Smooth muscle cell of bladder (primary cell): ENCODE results near the gene MTG2. TPM values are rescaled to one million over a fixed set of nuclear protein-coding genes. Genes with fewer than 3 reads are reported as not detected.

ENCODE experiments used
- total RNA-seq: library from RNA; depleted of rRNA; stranded (reverse); fragments of >200 nt; gene quantifications from 2 replicates; pipeline ENCODE4 v1.2.3, GENCODE V29; 2014

Gene MTG2, protein sequence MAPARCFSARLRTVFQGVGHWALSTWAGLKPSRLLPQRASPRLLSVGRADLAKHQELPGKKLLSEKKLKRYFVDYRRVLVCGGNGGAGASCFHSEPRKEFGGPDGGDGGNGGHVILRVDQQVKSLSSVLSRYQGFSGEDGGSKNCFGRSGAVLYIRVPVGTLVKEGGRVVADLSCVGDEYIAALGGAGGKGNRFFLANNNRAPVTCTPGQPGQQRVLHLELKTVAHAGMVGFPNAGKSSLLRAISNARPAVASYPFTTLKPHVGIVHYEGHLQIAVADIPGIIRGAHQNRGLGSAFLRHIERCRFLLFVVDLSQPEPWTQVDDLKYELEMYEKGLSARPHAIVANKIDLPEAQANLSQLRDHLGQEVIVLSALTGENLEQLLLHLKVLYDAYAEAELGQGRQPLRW
- total RNA-seq: 18.0 and 18.5 TPM in 2 replicates

DNA sequence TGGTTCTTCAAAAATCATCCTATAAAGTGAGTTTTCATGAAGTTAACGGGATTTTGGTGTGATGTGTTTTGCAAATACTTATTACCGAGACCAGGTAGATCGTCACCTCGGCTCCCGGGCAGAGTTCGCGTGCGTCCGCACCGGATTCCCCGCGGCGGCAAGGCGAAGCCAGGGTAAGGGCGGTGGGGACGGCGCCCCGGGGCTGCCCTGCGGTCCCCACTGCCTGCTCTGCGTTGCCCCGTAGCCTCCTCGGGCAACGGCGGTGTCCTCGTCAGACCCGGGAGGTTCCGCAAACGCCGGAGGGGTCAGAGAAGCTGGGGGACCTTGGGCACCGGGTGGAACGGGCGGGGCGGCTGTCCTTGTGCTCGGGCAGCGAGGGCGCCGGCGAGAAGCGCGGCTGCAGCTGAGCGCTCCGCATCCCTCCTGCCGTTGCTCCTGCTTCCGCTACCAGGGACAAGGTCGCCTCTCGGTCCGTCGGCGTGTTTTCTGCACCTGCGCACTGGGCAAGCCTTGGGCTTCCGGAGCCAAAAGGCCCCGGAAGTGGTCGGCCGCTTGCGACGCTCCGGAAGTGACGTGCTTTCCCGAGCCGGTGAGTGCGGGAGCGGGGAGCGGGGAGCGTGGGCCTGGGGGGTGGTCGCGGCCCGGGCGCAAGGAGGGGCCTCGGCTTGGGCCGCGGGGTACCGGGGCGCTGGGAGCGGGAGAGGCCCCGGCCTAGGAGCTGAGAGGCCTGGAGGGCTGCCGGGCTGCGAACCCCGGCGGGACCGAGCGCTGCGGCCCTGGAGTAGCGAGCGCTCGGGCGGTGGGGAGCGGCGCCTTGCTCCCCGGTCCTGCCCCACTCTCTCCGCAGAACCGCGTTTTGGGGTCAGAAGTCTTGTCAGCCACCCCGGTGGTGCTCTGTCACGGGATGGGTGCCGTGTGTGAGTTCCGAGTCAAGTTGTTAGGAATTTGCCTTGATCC is at the start of gene MTG2:
Gene MTG2, plus strand, starts transcription at position 560 of the 957 bp plus-strand sequence. CDS start 10,393 bp downstream, outside the sequence.

DNA sequence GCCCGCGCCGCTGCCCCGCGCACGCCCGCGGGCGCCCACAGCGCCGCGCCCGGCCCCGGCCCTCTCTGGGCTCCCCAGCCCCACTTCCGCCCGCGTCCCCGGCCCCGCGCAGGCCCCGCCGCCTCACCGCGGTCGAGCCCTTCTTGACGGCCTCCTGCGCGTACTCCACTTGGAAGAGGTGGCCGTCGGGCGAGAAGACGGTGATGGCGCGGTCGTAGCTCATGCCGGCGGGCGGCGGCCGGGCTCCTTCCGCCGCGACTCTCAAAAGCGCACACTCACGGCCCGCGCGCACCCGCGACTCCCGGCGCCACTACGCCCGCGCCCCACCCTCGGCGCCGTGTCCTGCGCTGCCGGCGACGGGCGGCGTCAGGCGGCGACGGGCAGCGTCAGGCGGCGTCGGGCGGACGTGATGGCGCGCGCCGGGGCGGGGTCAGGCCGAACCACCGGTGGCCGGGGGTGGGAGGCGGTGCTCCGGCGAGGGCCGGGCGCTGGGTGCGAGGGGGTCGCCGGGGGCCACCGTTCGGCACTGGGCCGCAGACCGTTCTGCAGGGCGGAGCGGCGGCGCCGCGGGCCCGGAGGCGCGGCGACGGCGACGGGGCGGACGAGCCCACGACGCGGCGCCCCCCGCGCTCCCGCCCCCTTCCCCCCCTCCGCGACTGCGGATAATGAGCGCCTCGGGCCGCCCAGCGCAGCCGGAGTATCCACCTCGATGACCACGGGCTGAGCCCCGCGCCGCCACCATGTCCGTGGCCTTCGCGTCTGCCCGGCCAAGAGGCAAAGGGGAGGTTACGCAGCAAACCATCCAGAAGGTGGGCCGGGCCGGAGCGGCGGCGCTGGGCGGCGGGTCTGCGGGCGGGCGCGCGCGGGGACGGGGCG is 39.5 kb upstream of the MTG2 start, which contains the start of the genes PSMA7 and SS18L1:
Gene PSMA7, minus strand, starts transcription at position 314 of the 876 bp plus-strand sequence. Its CDS starts 91 bp downstream, at position 223.
Gene SS18L1, plus strand, starts transcription at position 689 of the 876 bp plus-strand sequence. Its CDS starts 52 bp downstream, at position 741.

DNA sequence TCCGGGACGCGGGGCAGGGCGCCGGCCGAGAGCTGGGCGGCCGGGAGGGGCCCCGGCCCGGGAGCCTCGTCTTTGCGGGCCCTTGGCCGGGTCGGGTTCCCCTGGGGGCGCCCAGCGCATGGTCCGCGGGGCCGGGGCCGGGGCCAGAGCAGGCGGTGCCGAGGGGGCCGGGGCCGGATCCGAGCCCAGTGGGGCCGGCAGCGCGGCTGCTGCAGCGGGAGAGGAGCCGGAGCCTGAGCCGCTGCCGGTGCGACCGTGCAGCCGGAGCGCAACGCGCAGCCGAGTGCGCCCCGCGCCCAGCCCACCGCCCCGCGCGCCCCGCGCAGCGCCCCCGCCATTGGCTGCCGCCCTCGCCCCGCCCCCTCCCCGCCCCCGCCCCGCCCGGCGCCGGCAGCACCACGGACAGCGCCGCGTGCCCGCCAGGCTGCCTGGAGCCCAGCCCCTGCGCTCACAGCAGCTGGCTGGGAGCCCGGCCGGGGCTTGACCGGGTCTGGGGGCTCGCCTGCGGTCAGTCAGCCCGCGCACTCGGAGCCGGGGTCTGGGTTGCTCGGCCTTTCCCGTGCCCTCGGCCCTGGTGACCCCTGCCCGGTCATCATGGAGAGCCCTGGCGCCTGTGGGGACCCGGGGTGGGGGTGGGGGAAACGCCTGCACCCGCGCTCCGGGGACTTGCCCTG is 37.3 kb downstream of the MTG2 start, which contains the start of gene HRH3:
Gene HRH3, minus strand, starts transcription at position 287 of the 674 bp plus-strand sequence. CDS start 308 bp downstream, outside the sequence.

DNA sequence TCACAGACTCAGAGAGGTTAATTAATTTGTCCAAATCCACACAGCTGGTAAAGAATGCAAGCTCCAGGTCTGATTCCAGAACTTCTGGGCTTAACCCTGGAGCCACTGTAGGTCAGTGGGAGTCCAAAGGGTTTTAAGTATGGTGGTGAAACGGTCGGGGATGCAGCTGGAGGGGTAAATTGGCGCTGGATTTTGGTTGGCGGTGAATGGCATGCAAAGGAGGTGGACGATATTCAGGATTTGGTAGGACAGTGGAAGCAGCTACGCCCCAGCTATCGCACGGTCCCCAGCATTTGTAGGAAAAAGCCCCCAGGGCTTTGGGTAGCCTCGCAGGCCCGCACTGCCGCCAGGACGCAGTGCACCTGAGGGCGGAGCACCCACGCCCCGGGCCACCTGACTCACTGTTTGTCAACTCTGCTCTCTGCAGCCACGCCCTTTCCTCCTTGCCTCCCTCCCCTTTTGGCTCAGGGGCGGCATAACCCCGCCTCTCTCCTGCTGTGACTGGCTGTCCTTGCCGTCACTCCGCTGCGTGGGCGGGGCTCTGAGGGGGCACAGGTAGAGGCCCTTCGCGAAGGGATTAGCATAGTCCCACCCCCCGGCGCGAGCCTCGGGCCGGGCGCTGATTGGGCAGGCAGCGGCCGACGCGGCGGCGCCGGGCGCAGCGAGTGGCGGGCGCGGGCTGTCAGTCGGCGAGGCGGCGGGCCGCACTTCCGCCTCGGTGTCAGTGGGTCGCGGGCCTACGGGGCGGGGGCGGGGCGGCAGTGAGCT is 55.2 kb downstream of the MTG2 start, which contains the start of gene OSBPL2:
Gene OSBPL2, plus strand, starts transcription at position 721 of the 768 bp plus-strand sequence. CDS start 17,664 bp downstream, outside the sequence.

Other genes starting within 250 kb of the MTG2 start
- gene TAF4, start 117.1 kb upstream of the MTG2 start, total RNA-seq: 2.4 and 2.7 TPM in 2 replicates
- 37.3 and 49.8 TPM in 2 replicates for gene LSM14B, start 60.6 kb upstream of the MTG2 start, total RNA-seq
- gene PSMA7, start 39.6 kb upstream of the MTG2 start, total RNA-seq: 342 and 348 TPM in 2 replicates
- 6.4 and 10.4 TPM in 2 replicates for gene SS18L1, start 39.3 kb upstream of the MTG2 start, total RNA-seq
- gene HRH3, start 37.2 kb downstream of the MTG2 start, total RNA-seq: not detected in 2 replicates
- 31.0 and 38.8 TPM in 2 replicates for gene OSBPL2, start 55.5 kb downstream of the MTG2 start, total RNA-seq
- 81.5 and 83.8 TPM in 2 replicates for gene ADRM1, start 120.0 kb downstream of the MTG2 start, total RNA-seq
- gene LAMA5, start 184.3 kb downstream of the MTG2 start, total RNA-seq: 18.0 and 24.0 TPM in 2 replicates
- gene RPS21, start 204.1 kb downstream of the MTG2 start, total RNA-seq: 1,346 and 1,555 TPM in 2 replicates
- gene CABLES2, start 224.3 kb downstream of the MTG2 start, total RNA-seq: 0.28 and 0.74 TPM in 2 replicates
- not detected in 2 replicates for gene RBBP8NL, start 244.5 kb downstream of the MTG2 start, total RNA-seq